Measurements from ENCODE around the gene CDCA8. TPM values are rescaled to one million over a fixed set of nuclear protein-coding genes. Genes with fewer than 3 reads are reported as not detected.

Gene CDCA8
- total and polyA plus RNA-seq, 2 donors (not counting 3 experiments of a cell fraction or from before 2014, with no cell fraction given) = 38.5 to 45.7 TPM

- CTCF ChIA-PET = no interaction called here
- Histone ChIP-seq H3K36me3 (ENCODE audit: control insufficient read depth in 2 of 2, extremely low read depth in 1 of 2, insufficient read depth in 2 of 2, low read length in 2 of 2) (peaks cover 0 to 2% of the 10 kb centered on the region in 2 experiments), H3K4me2 (ENCODE audit: insufficient read depth, low read length) (no peak overlapping the region), H3K4me1 (ENCODE audit: control insufficient read depth, extremely low read depth, insufficient read depth, low read length) (no peaks in the 10 kb centered on the region), H3K9ac (replicated peaks; ENCODE audit: extremely low read depth, insufficient read depth, low read length) (no peak overlapping the region), H3K27me3 (ENCODE audit: control insufficient read depth in 2 of 2, insufficient read depth in 2 of 2, low read length in 2 of 2) (peaks cover 4 to 6% of the 10 kb centered on the region in 2 experiments), H4K20me1 (replicated peaks; ENCODE audit: control insufficient read depth, extremely low read depth, insufficient read depth, low read length) (no peaks in the 10 kb centered on the region), H3K9me3 (replicated peaks; ENCODE audit: control insufficient read depth, insufficient read depth, low read length) (no peaks in the 10 kb centered on the region), H3K4me3 (replicated peaks in 1 of 3; ENCODE audit: insufficient read depth in 1 of 3, low read depth in 1 of 3, low read length in 3 of 3) (no peak overlapping the region), H3K9me1 (replicated peaks; ENCODE audit: control insufficient read depth, extremely low read depth, insufficient read depth, low read length) (no peaks in the 10 kb centered on the region), H3K79me2 (ENCODE audit: control insufficient read depth, insufficient read depth, low read length) (no peaks in the 10 kb centered on the region), H3K27ac (ENCODE audit: insufficient read depth, low read depth, low read length) (no peak overlapping the region), H2AFZ (ENCODE audit: low read depth, low read length) (no peak overlapping the region)
- no peak for DNase-seq (ENCODE audit: low read depth, low spot score)
- no TSS peak for BruUV-seq (replicated peaks)
- no peak for FAIRE-seq
- dilution Hi-C loops (cut with MboI; ENCODE audit: extremely low pct_ligation_motif_present, low sequenced_read_pairs) = no loop called here
- POLR2A ChIA-PET = no interaction called here
- no peak for TF ChIP-seq MYC (IDR thresholded peaks at IDR 0.05; ENCODE audit: low read depth, low read length)
- TF ChIP-seq GATA2 (IDR thresholded peaks at IDR 0.05; ENCODE audit: insufficient read depth, insufficient read length, low read depth, low read length) = no peak
- TF ChIP-seq FOS (IDR thresholded peaks at IDR 0.05; ENCODE audit: borderline replicate concordance, insufficient read depth, low read length) = no peak
- no peak for TF ChIP-seq CTCF (IDR thresholded peaks at IDR 0.05; ENCODE audit: extremely low read depth in 1 of 2, insufficient read depth in 1 of 2, low read depth in 1 of 2, low read length in 2 of 2)
- TF ChIP-seq EZH2 (IDR thresholded peaks at IDR 0.05; ENCODE audit: borderline replicate concordance, low read depth, low read length, severe bottlenecking) = no peak
- intact Hi-C loops (cut with micrococcal nuclease) = no loop called here
Observed at GRCh38 chr1:37676281-37677142, 15.8 kb upstream of the CDCA8 start.

All from endothelial cell of umbilical vein (primary cell).